GM18526 (cell line): ENCODE data around the gene TPBG.

Experiments
- POLR2A ChIP-seq: IDR thresholded peaks from 3 replicates; pipeline ENCODE4 v1.6.1; 2011; ENCODE audit not compliant: insufficient read length; ENCODE audit errors: extremely low read depth

Gene TPBG

DNA sequence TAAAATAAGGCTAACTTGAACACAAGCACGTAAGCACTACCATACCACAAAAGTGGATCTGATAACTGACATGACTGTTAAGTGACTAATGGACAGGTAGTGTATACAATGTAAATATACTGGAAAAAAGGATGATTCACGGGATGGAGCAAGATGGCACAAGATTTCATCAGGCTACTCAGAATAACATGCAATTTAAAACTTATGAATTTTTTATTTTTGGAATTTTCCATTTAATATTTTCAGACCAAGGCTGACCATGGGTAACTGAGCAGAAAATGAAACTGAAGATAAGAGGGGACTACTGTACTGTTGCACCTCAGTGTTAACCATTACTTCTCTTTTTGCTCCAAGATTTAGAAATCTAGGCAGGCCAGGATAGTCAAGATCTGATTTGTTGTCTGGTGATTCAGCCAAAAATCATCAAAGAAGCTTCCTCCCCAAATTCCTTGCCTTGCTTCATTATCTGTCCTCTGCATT, 45.4 kb downstream of the TPBG start:
- TF ChIP-seq POLR2A: no peak

DNA sequence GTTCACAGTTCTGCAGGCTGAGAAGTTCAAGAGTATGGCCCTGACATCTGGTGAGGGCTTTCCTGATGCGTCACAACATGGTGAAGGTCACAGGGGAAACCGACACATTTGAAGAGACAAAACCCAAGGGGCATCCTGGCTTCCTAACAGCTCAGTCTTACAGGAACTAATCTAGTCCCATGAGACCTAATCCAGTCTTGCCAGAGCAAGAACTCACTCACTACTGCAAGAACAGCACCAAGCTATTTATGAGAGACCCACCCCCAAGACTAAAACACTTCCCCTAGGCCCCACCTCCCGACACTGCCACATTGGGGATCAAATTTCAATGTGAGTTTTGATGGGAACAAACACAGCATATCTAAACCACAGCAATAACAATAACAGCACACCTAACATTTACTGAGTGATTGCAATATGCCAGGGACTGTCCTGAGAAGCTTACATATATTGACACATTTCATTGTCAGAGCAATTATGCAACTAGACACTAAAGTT, 46.6 kb downstream of the TPBG start:
- TF ChIP-seq POLR2A: no peak

DNA sequence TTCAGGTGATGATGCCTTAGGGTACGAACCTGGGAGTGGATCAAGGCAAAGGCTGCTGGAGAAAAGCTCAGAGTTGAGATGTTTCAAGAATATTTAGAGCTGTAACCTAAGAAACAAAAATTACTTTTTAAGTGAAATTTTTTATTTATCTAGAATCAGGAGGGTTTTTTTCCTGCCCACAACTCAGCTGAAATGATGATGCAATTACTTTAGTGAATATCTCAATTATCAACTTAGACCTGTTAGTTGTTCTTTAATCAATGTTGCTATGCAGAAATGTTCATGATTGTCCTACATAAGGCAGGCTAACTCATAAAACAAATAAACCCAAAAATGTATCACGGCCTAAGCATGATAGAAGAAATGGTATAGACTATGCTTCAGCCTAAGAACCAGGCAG, 50.3 kb downstream of the TPBG start:
- TF ChIP-seq POLR2A: no peak

DNA sequence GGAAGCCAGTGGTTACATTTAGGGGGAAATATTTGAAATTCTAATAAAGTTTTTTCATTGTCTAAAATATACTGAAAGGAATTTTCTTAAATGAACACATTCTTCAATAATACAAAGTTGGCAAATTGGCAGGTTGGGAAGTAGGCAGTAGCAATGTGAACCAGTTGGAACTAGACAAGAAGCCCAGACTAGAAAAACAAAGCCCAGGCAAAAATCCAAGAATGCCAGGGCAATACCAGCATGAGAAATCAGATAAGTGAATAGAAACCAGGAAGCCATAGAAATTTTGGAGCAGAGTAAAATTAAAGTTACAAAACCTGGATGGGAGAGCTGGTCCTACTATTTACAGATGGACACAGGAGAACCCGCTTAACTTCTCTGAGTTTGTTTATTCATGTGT, 52.2 kb downstream of the TPBG start:
- TF ChIP-seq POLR2A: no peak

DNA sequence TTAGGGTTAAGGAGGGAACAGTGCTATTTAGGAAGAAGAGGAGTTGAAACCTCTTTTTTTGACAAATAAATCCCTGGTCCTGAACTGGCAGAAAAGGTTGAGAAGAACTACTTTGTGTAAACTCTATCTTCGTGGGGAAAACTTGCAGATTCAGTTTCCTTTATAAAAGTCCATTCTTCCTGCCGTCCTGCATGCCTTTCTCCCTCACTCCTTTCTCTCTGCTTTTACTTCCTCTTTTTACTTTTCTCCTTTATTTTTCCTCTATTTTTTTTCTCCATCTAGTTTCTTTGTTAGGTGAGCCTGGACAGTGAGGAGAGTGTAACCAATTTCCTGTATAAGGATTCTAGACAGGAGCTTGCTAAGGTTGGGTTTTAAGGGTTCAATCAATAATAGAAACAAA, 52.7 kb downstream of the TPBG start:
- TF ChIP-seq POLR2A: no peak
